ENCODE measurements around the gene ELFN1. TPM values are rescaled to one million over a fixed set of nuclear protein-coding genes. Genes with fewer than 3 reads are reported as not detected.

The ELFN1 gene
- total and polyA plus RNA-seq, 10 of the 15 experiments (the other 5 are each of a cell fraction or from before 2014, with no cell fraction given) = 0.04 TPM; not detected in 9

DNA sequence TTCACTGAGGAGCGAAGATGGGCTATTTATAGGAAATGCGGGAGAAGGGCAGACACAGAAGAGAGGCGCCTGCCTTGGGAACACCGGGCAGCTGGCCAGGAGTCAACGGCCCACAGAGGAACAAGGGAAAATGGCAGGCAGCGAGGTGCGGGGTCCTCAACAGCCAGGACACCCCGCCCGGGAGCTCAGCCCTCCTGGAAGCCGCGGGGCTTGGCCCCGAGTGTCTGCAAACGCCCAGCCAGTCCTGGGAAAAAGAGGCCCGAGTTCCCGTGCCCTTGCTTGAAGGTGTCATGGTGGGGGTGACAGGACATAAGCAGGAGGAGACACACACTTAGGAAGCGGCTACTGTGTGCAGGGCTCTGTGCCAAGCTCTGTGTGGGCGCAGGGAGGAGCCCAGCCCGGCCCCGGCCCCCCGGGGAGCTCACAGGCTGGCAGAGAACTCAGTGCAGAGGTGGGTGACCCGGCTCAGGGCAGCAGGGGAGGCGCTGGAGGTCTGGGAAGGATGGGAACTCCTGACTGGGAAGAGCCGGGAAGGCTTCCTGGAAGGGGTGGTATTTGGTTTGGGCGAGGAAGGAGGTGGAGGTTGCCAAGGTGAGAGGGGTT, 79.9 kb downstream of the ELFN1 start (continued):
- TF ChIP-seq SUZ12 (IDR thresholded peaks at IDR 0.05; ENCODE audit: unreplicated experiment) = no peak
- TF ChIP-seq SREBF2 (IDR thresholded peaks at IDR 0.05; ENCODE audit: low read length) = no peak
- TF ChIP-seq FOXM1 (IDR thresholded peaks at IDR 0.05; ENCODE audit: low read depth, low read length) = no peak
- TF ChIP-seq SMAD1 (IDR thresholded peaks at IDR 0.05; ENCODE audit: low read depth, partially characterized antibody) = no peak

DNA sequence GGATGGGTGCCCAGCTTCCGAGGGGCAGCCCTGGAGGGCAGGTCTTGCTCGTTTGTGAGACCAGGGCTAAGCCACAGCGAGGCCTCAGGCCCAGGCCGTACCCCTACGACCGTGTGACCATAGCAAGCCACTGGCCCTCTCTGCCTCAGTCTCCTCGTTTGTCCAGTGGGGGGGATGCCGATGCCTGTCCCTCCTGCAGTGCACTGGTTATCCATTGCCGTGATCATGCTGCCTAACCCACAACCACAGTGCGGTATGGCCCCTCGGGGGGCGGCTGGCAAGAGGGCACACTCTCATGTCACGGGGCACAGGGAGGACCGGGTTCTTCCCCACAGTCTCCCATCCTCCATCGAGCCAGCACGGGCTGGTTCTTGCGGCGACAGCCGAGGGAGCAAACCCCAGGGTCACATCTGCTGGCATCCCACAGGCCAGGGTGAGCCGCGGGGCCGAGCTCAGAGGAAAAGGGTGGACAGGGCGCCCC, 80.5 kb downstream of the ELFN1 start:
- H3K9me3 ChIP-seq (replicated peaks; ENCODE audit: control insufficient read depth, insufficient read depth, low read length) = no peaks in the 10 kb centered on the region; the same call in 2 of the 3 replicates
- BruUV-seq (replicated peaks) = no TSS peak
- DNase-seq (ENCODE audit: low read depth, low spot score) (no peak), ATAC-seq (no peak), FAIRE-seq (no peak)
- no peak overlapping the region for H3K4me3 ChIP-seq
- H3K4me1 ChIP-seq (ENCODE audit: control insufficient read depth, insufficient read depth, low read length) = no peaks in the 10 kb centered on the region
- CTCF ChIA-PET = no interaction called here
- SMC1A ChIA-PET (ENCODE audit: uncharacterized antibody, unreplicated experiment) = no interaction called here
- in situ Hi-C loops (cut with MboI) (no loop called here), intact Hi-C loops (cut with micrococcal nuclease; ENCODE audit: unreplicated experiment) (no loop called here)
- H4K20me1 ChIP-seq (ENCODE audit: control insufficient read depth, insufficient read depth) = no peaks in the 10 kb centered on the region
- H2AFZ ChIP-seq (ENCODE audit: control insufficient read depth, low read depth, low read length) = no peak overlapping the region
- no peaks in the 10 kb centered on the region for H3K27me3 ChIP-seq (replicated peaks in 1 of 2; ENCODE audit: control insufficient read depth in 2 of 2, insufficient read depth in 2 of 2, low read length in 1 of 2)
- no peaks in the 10 kb centered on the region for H3K79me2 ChIP-seq (ENCODE audit: control insufficient read depth, insufficient read depth, low read length)
- no peaks in the 10 kb centered on the region for H3K36me3 ChIP-seq (ENCODE audit: control insufficient read depth in 2 of 2, insufficient read depth in 2 of 2, low read length in 1 of 2)
- H3K27ac ChIP-seq (ENCODE audit: control insufficient read depth, insufficient read depth) = no peak overlapping the region
- TF ChIP-seq, protein P1, sequence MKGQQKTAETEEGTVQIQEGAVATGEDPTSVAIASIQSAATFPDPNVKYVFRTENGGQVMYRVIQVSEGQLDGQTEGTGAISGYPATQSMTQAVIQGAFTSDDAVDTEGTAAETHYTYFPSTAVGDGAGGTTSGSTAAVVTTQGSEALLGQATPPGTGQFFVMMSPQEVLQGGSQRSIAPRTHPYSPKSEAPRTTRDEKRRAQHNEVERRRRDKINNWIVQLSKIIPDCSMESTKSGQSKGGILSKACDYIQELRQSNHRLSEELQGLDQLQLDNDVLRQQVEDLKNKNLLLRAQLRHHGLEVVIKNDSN (IDR thresholded peaks at IDR 0.05; ENCODE audit: borderline replicate concordance, extremely low read length, insufficient read depth, low read depth, low read length) = no peak
- TF ChIP-seq ZNF207 (IDR thresholded peaks at IDR 0.05; ENCODE audit: borderline replicate concordance) (no peak), ATF7 (IDR thresholded peaks at IDR 0.05; ENCODE audit: low read depth) (no peak), JUNB (IDR thresholded peaks at IDR 0.05) (no peak), IKZF1 (conservative IDR thresholded peaks at IDR 0.05) (no peak), STAT1 (conservative IDR thresholded peaks at IDR 0.05) (no peak), RAD51 (IDR thresholded peaks at IDR 0.05) (no peak)
- TF ChIP-seq, protein P2, sequence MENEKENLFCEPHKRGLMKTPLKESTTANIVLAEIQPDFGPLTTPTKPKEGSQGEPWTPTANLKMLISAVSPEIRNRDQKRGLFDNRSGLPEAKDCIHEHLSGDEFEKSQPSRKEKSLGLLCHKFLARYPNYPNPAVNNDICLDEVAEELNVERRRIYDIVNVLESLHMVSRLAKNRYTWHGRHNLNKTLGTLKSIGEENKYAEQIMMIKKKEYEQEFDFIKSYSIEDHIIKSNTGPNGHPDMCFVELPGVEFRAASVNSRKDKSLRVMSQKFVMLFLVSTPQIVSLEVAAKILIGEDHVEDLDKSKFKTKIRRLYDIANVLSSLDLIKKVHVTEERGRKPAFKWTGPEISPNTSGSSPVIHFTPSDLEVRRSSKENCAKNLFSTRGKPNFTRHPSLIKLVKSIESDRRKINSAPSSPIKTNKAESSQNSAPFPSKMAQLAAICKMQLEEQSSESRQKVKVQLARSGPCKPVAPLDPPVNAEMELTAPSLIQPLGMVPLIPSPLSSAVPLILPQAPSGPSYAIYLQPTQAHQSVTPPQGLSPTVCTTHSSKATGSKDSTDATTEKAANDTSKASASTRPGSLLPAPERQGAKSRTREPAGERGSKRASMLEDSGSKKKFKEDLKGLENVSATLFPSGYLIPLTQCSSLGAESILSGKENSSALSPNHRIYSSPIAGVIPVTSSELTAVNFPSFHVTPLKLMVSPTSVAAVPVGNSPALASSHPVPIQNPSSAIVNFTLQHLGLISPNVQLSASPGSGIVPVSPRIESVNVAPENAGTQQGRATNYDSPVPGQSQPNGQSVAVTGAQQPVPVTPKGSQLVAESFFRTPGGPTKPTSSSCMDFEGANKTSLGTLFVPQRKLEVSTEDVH (IDR thresholded peaks at IDR 0.05; ENCODE audit: low read depth, partially characterized antibody) = no peak
- no peak overlapping the region for H3K9ac ChIP-seq (ENCODE audit: control insufficient read depth, insufficient read depth, low read length)
- 78% methylated on average over 22 of the region's 23 CpGs for WGBS (ENCODE audit: insufficient coverage, insufficient replicate concordance, low lambda C conversion rate, missing lambda C conversion rate)
- H3K4me2 ChIP-seq (ENCODE audit: control insufficient read depth, insufficient read depth) = no peak overlapping the region
- RAD21 ChIA-PET (ENCODE audit: unreplicated experiment) = no interaction called here
- POLR2A ChIA-PET = no interaction called here

All from GM12878 (cell line).